Measurements from ENCODE around the gene MUC21.
"Not testable (repeated sequence)": the region's sequence is repeated elsewhere in the genome, so short reads cannot be mapped to it uniquely, and the experiment has no call there.

Gene MUC21

DNA sequence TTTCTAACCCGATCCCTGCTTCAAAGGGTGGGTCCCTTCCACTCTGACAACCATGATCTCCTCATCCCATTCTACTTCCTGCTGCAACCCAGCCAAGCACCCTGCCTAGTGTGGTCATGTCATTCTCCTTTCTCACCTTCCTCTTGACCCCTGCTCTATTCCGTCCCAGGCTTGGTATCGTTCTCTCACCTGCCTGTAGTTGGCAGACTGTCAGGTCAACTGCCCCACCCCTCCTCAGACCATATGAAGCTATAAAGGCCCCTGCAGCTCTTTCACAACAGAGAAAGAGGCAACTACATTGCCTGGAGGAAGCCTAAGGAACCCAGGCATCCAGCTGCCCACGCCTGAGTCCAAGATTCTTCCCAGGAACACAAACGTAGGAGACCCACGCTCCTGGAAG is at the start of gene MUC21:
MUC21 (plus strand) TSS at position 280 of the 400 bp plus-strand sequence. CDS start 241 bp downstream, outside the sequence.
- no peak for DNase-seq

DNA sequence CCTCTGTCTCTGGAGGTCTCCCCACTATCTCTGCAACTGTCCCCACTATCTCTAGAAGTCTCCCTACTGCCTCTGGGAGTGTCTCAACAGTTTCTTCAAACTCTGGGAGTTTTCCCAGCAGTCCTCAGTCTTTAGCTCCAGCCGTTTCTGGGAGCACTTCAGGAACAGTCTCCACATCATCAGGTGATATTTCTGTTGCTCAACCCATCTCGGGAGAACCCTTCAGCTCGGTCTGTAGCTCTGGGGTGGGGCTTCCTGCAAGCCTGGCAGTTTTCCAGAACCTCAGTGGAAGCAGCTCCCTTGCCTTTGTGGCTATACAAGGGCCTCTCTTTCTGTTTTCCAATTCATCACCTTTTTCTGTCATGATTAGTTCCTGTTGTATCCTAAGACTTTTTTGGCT is 48.5 kb upstream of the MUC21 start:
- DNase-seq: no peak

DNA sequence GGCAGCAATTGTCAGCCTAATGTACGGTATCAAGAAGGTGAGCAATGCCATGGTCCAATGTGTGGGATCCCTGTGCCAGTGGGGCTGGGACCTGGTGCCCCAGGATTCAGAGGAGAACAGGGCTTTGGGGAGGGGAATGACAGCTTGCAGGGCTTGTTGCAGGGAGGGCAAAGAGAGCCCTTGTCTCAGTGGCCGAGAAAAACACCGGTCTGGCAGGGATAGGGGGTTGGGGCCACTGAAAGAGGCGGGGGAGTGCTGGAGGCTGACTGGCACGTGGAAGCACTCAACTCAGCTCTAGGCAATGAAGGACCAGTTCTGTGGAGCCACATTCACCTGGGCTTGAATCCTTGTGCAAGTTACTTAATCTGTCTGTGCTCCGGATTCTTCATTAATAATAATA is 46.3 kb upstream of the MUC21 start:
- DNase-seq: no peak

DNA sequence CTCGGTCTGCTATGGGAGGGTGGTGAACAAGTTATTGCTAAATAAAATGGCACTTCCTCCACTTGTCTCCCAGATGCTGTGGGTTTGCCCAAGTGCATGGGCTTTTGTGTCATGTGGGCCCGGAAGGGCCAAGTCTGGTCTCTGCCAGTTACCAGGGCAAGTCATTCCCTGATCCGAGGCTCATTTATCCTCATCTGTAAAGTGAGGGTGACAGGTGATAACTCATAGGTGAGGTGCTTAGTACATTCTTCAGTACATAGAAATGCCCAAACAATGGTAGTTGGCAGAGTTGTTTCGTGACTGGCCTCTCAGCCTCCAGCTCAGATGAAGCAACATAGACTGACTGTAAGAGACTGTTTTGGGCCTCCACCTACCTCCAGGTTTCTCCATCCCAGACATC is 44.8 kb upstream of the MUC21 start:
- no peak for DNase-seq

DNA sequence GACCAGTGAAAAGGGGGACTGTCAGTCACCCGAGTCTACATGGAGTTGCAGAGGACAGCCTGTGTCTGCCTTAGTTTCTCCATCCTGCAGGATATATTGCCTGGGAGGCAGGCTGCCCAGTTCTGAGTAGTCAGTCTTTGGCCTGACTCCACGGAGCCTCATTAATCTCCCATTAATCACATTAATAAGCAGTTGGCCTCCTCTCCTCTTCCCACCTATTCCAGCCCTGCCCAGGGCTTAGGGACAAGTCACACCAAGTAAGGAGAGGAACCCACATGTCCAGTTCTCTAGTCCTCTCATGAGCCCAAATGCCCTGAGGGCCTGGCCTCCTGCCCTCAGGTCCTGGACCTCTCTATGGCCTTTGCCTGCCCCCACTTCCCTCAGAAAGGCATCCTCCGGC is 44.0 kb upstream of the MUC21 start:
- no peak for DNase-seq

DNA sequence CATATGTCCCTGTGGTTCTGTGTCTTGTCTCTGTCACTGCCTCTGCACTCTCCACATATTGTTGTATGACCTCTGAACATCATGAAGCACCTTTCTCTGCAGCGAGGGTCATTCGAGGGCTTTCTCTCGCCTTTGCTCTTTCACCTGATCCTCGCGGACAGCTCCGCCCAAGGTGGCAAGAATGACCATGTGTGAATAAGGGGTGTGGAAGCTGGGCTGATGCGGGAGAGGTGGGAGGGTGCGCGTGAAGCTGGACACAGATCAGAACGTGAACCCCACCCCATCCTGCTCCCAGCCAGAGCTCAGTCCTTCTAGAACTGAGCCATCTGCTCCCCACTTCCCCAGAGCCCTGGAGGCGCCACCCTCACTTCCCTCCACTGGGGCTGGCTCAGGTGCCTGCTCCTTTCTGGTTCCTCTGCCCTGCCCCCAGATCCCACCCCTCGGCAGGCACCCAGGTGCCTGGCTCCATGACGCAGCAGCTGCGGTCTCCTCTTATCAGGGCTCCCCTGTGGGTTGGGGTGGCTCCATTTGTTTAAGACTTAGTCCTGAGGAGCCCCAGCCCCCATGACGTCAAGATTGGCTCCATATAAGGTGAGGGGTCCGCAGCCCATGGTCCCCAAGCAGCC is 43.0 kb upstream of the MUC21 start, which contains the start of gene MUCL3:
MUCL3 (plus strand) TSS at position 613 of the 626 bp plus-strand sequence. CDS start 27 bp downstream, outside the sequence.
- DNase-seq: no peak

DNA sequence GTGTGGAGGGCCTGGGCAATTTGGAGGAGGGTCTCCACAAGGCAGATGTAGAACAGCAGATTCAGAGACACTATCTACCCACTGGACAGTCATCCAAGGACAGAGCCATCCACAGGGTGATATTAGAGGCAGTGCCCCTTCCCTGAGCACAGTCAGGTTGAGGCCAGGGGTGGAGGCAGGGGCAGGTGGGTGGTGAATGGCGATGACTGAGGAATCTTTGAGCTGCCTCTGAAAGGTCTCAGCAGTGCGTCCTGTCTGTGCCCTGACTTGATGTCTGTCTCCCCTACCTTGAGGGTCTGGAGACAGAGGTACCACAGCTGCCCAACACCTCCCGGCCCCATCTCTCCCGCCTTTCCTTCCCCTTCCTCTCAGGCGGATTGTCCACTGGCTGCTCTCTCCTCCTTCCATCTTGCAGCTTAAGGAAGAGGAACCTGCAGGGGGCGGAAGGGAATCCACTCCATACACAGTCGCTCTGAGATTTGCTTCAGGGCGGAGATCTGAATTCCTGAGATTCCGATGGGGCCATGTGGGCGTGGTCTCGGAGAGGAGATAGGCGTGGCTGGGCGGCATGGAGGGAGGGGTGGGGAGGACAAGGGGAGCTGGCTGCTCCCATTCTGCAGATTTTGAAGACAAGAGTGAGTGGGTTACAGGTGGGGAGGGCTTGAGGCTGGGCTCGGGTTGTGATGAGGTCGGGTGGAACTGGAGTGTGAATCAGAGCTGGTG is 41.0 kb upstream of the MUC21 start:
- DNase-seq: no peak

DNA sequence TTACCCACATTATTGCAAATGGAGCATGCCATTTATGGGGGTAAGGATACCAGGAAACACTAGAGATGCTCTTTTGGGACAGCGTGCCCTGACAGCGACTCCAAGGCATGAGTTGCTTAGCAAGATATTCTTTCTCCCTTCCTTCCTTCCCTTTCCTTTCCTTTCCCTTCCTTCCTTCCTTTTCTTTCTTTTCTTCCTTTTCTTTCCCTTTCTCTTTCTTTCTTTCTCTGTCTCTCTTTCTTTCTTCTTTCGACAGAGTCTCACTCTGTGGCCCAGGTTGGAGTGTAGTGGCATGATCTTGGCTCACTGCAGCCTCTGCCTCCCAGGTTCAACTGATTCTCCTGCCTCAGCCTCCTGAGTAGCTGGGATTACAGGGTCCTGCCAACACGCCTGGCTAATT is 39.5 kb upstream of the MUC21 start:
- DNase-seq: no peak

DNA sequence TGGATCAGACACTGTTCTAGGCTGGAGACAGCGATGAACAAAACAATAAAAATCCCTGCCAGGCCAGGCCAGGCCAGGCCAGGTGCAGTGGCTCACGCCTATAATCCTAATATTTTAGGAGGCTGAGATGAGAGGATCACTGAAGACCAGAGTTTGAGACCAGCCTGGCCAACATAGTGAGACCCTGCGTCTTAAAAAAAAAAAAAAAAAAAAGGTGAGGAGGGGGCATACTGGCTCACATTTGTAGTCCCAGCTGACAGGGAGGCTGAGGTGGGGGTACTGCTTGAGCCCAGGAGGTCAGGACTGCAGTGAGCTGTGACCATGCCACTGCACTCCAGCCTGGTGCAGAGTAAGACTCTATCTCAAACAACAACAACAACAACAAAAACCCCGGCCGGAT is 38.2 kb upstream of the MUC21 start:
- DNase-seq: no peak

DNA sequence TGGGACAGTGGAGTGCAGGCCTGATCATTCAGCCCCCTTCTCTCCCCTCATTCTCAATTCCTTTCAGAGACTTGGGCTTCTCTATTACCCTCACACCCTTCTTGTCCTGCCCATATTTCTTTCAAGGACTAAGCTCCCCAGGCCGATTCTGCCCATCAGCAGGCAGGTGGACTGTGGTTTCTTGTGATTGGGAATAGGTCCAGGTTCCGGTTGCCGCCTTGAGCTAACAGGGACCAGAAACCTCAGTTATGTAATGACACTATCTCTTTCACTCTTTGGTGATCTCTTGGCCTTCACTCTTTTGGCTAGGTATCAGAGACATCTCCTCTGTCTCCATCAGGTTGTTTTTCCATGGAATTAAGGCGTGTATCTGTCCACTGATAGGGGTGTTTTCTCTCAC is 36.3 kb upstream of the MUC21 start:
- DNase-seq: no peak

DNA sequence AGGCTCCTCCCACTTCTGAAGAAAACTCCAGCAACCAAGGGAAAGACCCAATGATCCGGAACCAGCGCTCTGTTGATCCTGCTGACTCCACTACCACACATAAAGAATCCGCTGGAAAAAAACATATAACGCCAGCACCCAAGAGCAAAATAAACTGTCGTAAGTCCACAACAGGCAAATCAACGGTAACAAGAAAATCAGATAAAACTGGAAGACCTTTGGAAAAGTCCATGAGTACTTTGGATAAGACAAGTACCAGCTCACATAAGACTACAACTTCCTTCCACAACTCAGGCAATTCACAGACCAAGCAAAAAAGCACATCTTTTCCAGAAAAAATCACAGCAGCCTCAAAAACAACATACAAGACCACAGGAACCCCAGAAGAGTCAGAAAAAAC is 34.7 kb upstream of the MUC21 start:
- no peak for DNase-seq

DNA sequence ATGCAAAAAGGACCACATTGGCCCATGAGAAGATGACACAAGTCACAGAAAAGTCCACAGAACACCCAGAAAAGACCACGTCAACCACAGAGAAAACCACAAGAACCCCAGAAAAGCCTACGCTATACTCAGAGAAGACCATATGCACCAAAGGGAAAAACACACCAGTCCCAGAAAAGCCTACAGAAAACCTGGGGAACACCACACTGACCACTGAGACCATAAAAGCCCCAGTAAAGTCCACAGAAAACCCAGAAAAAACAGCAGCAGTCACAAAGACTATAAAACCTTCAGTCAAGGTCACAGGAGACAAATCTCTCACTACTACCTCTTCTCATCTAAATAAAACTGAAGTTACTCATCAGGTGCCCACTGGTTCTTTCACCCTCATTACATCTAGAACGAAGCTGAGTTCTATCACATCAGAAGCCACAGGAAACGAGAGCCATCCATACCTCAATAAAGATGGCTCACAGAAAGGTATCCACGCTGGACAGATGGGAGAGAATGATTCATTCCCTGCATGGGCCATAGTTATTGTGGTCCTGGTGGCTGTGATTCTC is 31.5 kb upstream of the MUC21 start:
- no peak for DNase-seq

DNA sequence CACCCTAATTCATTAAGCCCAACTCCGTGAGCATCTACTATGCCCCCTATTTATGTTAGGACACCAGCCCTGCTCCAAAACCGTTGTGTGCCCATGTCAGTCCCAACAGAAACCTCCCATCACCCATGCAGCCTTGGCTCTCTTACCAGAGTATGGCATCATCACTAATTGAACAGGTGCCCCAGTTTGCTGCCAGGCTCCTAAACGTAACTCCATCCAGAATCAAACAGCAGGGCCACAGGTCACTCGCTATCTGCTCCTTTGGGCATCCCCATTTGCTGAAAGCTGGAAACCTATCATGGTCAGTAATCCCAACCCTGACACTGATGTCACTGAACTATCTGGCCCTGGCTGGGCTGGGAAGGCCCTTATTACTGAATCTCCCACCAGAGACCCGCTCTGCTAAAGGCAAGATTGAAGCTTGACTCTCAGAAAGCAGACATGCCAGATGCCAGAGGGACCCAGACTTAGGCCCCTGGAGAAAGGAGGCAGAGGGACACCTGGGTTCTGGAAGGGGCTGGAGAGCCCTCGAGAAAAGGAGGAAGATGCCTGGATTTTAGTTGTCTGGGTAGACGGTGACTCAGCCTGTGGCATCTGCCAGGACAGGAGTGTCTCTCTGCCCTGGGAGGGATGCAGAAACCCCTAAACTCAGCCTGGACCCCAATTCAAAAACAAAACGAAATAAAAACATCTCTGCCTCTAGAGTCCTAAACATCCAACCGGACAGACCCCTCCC is 28.7 kb upstream of the MUC21 start:
- DNase-seq: no peak

DNA sequence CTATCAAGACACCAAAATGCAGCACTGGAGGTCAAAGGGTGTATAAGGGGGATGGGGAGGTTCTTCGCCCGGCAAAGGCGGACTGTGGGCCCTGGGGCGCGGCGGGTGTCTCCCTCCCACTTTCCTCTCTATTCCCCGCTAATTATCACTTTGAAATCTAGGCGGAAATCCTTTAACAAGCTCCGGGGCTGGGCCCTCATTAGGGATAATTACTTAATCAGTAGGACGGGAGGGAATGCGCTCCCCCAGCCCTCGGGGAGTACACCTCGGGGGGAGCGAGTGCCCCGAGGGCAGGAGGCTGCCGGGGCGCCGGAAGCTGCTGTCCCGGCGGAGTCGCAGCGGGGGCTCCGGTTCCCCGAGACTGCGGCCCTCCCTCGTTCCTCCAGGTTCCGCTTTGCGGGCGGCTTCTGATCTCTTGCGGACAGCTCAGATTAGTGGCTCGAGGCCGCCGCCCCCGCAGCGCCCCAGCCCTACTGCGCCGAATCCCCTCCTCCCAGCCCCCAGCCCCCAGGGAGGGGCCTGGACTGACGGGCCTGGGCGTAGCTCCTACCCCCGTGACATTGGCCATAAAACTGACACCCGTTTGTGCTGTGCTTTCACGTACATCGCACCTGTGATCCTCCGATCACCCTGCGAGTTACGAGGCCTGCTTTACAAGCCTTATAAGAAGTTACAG is 28.0 kb upstream of the MUC21 start:
- DNase-seq: peak; percentile 17

DNA sequence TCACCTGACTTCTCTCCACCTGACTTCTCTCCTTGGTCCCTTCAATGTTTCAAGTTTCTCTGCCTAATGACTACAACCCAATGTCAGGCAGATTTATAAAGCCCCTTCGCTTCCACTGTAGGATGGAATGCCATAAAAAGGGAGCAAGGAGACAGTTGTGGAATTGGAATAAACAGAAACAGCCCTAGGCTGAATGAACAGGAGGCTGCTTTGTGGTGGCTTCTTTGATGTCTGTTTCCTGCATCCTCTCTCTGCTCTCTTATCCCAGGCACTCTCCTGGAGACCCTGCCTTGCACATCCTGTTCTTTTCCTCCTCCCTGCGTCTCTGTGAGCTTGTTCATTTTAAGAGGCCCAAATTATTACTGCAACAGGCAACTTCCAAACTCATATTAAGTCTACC is 25.8 kb upstream of the MUC21 start:
- DNase-seq: no peak

DNA sequence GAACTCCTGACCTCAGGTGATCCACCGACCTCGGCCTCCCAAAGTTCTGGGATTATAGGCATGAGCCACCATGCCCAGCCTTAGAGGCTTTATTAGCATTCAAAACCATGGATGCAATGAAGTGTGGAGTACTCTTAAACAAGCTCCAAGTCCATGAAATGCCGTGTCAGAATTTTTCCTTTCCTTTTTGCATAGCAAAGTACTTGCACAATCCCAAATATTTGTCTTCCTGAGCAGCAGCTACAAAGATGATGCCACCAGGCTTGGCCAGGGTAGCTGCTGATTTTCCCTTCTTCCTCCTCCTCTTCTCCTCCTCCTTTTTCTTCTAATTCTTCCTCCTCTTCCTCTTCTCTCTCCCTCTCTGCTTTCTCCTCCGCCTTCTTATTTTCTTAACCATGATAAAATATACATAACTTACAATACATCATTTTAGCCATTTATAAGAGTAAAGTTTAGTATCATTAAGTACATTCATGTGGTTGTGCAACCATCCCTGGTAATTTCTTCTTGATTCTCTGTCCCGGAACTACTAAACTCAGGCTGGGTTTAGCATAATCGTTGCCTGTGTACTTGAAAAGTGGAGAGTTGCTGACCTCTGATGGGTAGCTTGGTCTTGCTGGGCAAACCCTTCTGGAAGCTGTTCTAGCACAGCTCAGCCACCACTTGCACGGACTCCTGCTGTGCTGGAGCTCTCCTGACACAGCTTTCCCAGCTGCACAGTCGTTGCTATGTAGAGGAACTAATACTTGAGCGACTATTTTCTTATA is 22.4 kb upstream of the MUC21 start:
- DNase-seq: no peak

DNA sequence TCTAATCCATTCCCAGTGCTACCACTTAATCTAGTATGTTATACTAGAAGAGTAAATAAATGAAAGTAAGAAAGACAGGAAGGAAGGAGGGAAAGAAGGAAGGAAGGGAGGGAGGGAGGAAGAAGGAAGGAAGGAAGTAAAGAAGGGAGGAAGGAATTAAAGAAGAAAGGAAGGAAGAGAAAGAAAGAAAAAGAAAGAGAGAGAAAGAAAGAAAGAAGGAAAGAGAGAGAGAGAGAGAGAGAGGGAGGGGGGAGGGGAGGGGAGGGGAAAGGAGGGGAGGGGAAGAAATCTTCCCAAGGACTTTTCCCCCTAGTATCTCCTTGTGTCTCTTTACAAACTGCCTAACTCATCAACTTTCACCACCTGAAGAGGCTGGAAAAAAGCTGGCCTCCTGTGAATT is 20.8 kb upstream of the MUC21 start:
- no peak for DNase-seq

DNA sequence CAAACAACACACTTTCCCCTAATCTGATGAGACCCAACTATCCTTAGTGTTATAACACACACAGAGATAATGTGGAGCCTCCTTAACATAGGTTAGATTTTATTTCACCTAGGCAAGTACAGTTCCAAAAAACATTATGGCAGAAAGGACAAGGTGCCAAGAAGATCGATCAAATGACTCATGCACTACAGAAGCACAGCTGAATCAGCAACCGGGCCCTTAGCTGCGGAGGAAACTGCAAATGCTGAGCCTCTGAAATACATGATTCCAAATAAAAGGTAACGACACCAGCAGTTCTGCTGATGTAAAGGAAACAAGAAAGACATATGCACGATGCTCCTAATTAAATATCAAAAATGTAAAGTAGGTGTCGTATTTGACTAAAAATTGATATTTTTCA is 19.9 kb upstream of the MUC21 start:
- no peak for DNase-seq

DNA sequence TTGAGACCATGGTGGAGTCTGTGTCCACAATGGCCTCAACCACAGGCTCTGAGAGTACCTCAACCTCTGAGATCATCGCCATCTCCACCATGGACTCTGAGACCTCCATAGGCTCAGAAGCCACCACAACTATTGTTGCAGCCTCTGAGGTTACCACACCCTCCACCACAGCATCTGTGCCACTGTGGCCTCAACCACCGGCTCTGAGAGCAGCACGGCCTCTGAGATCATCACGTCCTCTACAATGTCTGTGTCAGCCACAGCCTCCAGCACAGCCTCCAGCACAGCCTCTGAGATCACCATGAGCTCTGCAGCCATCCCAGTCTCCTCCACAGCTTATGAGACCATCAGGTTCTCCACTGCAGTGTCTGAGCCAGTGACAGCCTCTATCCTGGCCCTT is 19.4 kb upstream of the MUC21 start:
- DNase-seq: no peak

DNA sequence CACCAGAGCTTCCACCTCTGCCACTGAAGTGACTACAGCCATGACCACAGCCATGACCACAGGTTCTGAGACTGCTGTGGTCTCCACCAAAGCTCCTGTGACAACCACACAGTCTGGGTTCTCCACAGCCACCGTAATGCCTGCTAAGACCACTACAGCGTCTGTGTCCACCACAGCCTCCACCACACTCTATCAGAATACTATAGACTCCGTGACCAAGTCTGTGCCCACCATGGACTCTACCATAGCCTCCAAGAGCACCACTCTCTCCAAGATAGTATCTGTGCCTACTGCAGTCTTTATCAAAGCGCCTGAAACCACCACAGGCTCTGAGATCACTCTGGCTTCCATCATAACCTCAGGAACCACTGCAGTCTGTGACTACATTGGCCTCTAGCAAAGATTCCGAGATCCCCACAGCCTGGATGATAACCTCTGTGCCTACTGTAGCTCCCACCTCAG is 18.3 kb upstream of the MUC21 start:
- DNase-seq: no peak

DNA sequence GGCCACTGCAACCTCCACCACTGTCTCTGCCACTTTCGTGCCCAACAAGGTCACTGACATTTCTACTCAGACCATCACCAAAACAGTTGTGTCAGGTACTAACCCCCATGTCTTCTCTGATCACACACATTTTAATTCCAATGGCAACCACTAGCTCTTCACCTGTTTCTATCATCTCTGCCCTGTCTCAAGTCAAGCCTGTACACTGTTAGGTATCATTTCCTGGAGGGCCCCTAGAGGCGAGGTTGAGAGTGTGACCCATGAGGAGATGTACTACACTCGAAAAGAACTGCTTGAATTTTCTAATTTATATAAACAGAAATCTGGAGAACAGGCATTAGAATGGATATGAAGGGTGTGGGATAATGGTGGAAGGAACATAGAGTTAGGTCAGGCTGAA is 17.4 kb upstream of the MUC21 start:
- DNase-seq: no peak

DNA sequence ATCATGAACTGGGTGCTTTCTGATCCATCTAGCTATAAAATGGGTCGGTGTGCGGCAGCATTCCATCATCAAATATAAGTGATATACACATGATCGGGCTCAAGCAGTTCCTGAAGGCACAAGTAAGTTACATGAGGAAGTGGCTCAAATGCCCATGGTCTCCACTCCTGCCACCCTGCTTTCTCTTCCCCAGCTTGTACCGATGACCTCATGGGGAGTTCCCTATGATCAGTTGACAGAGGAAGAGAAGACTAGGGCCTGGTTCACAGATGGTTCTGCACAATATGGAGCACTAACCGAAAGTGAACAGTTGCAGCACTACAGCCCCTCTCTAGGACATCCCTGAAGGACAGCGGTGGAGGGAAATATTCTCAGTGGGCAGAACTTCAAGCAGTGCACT is 14.3 kb upstream of the MUC21 start:
- not testable (repeated sequence) for DNase-seq

Measured in NCI-H526 treated with DMSO at 0.1 percent for 48 hours (cell line).